ENCODE data around the gene CAMSAP3.

- TF ChIP-seq CTCF (IDR thresholded peaks at IDR 0.05; ENCODE audit: borderline replicate concordance, extremely low read depth, low read length, poor library complexity, severe bottlenecking) (no peak), EZH2 (IDR thresholded peaks at IDR 0.05; ENCODE audit: borderline replicate concordance, low read depth, low read length, severe bottlenecking) (no peak)
These were observed 5.1 kb downstream of the CAMSAP3 start for GRCh38 chr19:7600721-7601120.

Measured in DND-41 (cell line).